ENCODE data around the gene PLEKHB2. TPM values are rescaled to one million over a fixed set of nuclear protein-coding genes. Genes with fewer than 3 reads are reported as not detected.

Gene PLEKHB2
- total and polyA plus RNA-seq, 12 donors, result 16.1 to 214 (median 96.0) TPM

GRCh38 chr2:131058214-131058843 is 46.8 kb upstream of the PLEKHB2 start:
- DNase-seq, result no peak
- intact Hi-C loops (cut with DNase I), result no loop called here
- no peaks in the 10 kb centered on the region for H3K27me3 ChIP-seq
- WGBS, 4 donors, result 80 to 93% (median 89%) methylated on average over 8 of the region's 8 CpGs
- peaks cover 16 to 22% of the 10 kb centered on the region in 2 donors for H3K4me1 ChIP-seq (replicated peaks in 1 of 2)
- H3K4me3 ChIP-seq, result no peak overlapping the region
- H3K9me3 ChIP-seq (replicated peaks in 1 of 3), result no peaks in the 10 kb centered on the region
- peaks cover 0 to 34% of the 10 kb centered on the region in 2 donors for H3K36me3 ChIP-seq (replicated peaks in 1 of 2)
- H3K27ac ChIP-seq, result no peak overlapping the region
- TF ChIP-seq, protein P1, sequence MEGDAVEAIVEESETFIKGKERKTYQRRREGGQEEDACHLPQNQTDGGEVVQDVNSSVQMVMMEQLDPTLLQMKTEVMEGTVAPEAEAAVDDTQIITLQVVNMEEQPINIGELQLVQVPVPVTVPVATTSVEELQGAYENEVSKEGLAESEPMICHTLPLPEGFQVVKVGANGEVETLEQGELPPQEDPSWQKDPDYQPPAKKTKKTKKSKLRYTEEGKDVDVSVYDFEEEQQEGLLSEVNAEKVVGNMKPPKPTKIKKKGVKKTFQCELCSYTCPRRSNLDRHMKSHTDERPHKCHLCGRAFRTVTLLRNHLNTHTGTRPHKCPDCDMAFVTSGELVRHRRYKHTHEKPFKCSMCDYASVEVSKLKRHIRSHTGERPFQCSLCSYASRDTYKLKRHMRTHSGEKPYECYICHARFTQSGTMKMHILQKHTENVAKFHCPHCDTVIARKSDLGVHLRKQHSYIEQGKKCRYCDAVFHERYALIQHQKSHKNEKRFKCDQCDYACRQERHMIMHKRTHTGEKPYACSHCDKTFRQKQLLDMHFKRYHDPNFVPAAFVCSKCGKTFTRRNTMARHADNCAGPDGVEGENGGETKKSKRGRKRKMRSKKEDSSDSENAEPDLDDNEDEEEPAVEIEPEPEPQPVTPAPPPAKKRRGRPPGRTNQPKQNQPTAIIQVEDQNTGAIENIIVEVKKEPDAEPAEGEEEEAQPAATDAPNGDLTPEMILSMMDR (IDR thresholded peaks at IDR 0.05), result no peak
- TF ChIP-seq POLR2A (IDR thresholded peaks at IDR 0.05), result no peak

- H3K36me3 ChIP-seq (replicated peaks in 1 of 2), result peaks cover 0 to 28% of the 10 kb centered on the region in 2 donors
- TF ChIP-seq, protein P1 (IDR thresholded peaks at IDR 0.05), result no peak
- TF ChIP-seq POLR2A (IDR thresholded peaks at IDR 0.05), result no peak
- no peak overlapping the region for H3K27ac ChIP-seq
- H3K9me3 ChIP-seq (replicated peaks in 1 of 3), result no peaks in the 10 kb centered on the region
- peaks cover 18 to 25% of the 10 kb centered on the region in 2 donors for H3K4me1 ChIP-seq (replicated peaks in 1 of 2)
- H3K4me3 ChIP-seq, result no peak overlapping the region
- no peak for DNase-seq
- intact Hi-C loops (cut with DNase I), result no loop called here
- H3K27me3 ChIP-seq, result no peaks in the 10 kb centered on the region
- 90 to 97% (median 93%) methylated on average over 4 of the region's 4 CpGs for WGBS, 4 donors
Observed at GRCh38 chr2:131058920-131059319, 46.2 kb upstream of the PLEKHB2 start.

GRCh38 chr2:131063501-131064283 is 41.4 kb upstream of the PLEKHB2 start:
- intact Hi-C loops (cut with DNase I), result no loop called here
- 68 to 79% (median 75%) methylated on average over 11 of the region's 11 CpGs for WGBS, 4 donors
- Histone ChIP-seq H3K27ac (no peak overlapping the region), H3K27me3 (no peaks in the 10 kb centered on the region), H3K9me3 (replicated peaks in 1 of 3) (no peaks in the 10 kb centered on the region), H3K36me3 (replicated peaks in 1 of 2) (peaks cover 0 to 4% of the 10 kb centered on the region in 2 donors), H3K4me3 (no peak overlapping the region), H3K4me1 (replicated peaks in 1 of 2) (peaks cover 12 to 29% of the 10 kb centered on the region in 2 donors)
- DNase-seq, result peak in 1 of 7 donors; percentile 36
- TF ChIP-seq, protein P1 (IDR thresholded peaks at IDR 0.05), result no peak
- no peak for TF ChIP-seq POLR2A (IDR thresholded peaks at IDR 0.05)

- Histone ChIP-seq H3K27me3 (no peaks in the 10 kb centered on the region), H3K27ac (no peak overlapping the region), H3K4me1 (replicated peaks in 1 of 2) (peaks cover 12 to 29% of the 10 kb centered on the region in 2 donors), H3K4me3 (no peak overlapping the region), H3K9me3 (replicated peaks in 1 of 3) (no peaks in the 10 kb centered on the region), H3K36me3 (replicated peaks in 1 of 2) (peaks cover 0 to 4% of the 10 kb centered on the region in 2 donors)
- no peak for TF ChIP-seq POLR2A (IDR thresholded peaks at IDR 0.05)
- TF ChIP-seq, protein P1 (IDR thresholded peaks at IDR 0.05), result no peak
- no peak for DNase-seq
- intact Hi-C loops (cut with DNase I), result no loop called here
- 76 to 81% (median 78%) methylated on average over 14 of the region's 14 CpGs for WGBS, 4 donors
Observed at GRCh38 chr2:131064589-131065512, 40.3 kb upstream of the PLEKHB2 start.

Measured in adrenal gland (tissue), 12 donors.